Memory B cell (primary cell): ENCODE data around the gene ATP2C1.

Experiments used
- ATAC-seq: fragments of 150-1000 bp; cut with Tn5 transposase; 2 replicates; pipeline ENCODE4 v1.10.0; 2021; ENCODE audit warnings: low read depth, mild to moderate bottlenecking, moderate library complexity
- DNase-seq, 2 donors: peaks; one replicate each; pipeline ENCODE4 v3.0.0; 2022; ENCODE audit warnings: low spot score in 2 of 2
- H3K27ac Mint-ChIP-seq: one replicate; pipeline ENCODE4 v1.8.0; 2022; ENCODE audit warnings: mild to moderate bottlenecking, moderate library complexity, mixed read lengths
- H3K27me3 Mint-ChIP-seq: one replicate; pipeline ENCODE4 v1.8.0; 2022; ENCODE audit warnings: mixed read lengths
- H3K36me3 Mint-ChIP-seq: one replicate; pipeline ENCODE4 v1.8.0; 2022; ENCODE audit warnings: mild to moderate bottlenecking, mixed read lengths
- H3K4me1 Mint-ChIP-seq: one replicate; pipeline ENCODE4 v1.8.0; 2022; ENCODE audit warnings: mixed read lengths
- H3K4me3 Mint-ChIP-seq: one replicate; pipeline ENCODE4 v1.8.0; 2022; ENCODE audit warnings: mild to moderate bottlenecking, moderate library complexity, mixed read lengths
- H3K9me3 Mint-ChIP-seq: one replicate; pipeline ENCODE4 v1.8.0; 2022; ENCODE audit warnings: mixed read lengths

ATP2C1 gene

DNA sequence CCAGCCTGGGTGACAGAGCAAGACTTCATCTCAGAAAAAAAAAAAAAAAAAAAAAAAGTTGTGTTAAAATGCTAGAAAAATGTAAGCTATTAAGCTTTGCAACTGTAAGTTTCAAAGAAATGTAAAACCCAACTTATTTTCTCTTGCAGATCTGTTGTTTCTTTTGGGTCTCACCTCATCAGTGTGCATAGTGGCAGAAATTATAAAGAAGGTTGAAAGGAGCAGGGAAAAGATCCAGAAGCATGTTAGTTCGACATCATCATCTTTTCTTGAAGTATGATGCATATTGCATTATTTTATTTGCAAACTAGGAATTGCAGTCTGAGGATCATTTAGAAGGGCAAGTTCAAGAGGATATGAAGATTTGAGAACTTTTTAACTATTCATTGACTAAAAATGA lies 107.2 kb downstream of the ATP2C1 start:
- peaks cover 20% of the 10 kb centered on the region for H3K36me3 Mint-ChIP-seq

DNA sequence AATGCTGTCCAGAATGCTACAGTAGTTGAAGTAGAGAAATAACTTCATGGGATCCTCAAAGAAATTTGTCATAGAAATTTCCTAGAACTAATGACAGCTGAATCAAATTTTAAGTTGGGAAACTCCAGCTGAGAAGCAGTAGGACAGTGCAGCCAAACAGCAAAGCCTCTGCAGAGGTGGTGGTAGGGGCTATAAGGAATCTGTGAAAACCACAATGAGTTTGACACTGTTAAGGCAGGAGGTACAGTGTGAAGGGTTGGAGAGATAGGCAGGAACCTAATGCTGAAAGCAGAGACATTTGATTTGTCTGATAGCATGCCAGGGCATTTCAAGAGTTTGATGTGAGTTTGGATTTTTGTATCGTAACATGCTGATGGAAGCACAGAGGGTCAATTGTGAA lies 110.7 kb downstream of the ATP2C1 start:
- DNase-seq (no peak), ATAC-seq (no peak)
- peaks cover 22% of the 10 kb centered on the region for H3K36me3 Mint-ChIP-seq
- H3K9me3 Mint-ChIP-seq = no peaks in the 10 kb centered on the region
- no peaks in the 10 kb centered on the region for H3K4me1 Mint-ChIP-seq
- H3K4me3 Mint-ChIP-seq = no peak overlapping the region
- H3K27ac Mint-ChIP-seq = no peak overlapping the region
- no peaks in the 10 kb centered on the region for H3K27me3 Mint-ChIP-seq

More for the DNA sequence above, 107.2 kb downstream of the ATP2C1 start:
- Mint-ChIP-seq H3K4me1 (no peaks in the 10 kb centered on the region), H3K9me3 (no peaks in the 10 kb centered on the region), H3K27me3 (no peaks in the 10 kb centered on the region), H3K4me3 (no peak overlapping the region), H3K27ac (peak overlapping the region; percentile 14)
- DNase-seq (no peak), ATAC-seq (no peak)

DNA sequence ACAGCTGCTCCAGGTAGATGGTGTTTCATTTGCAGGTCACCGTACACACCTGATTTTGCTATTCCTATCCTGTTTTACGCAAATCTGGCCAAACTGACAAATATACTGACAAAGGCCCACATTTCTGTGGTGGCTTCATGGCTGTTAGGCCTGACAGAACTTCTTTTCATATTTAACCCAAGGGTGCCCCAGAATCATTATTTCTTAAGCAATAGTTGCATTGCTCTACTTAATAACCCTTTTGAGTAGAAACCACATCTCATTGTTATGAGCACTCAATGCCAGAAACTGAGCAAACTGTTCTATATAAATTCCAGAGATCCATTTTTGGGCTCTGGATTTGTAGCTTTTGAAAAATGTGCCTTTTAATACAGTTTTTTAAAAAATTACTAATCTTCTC lies 113.4 kb downstream of the ATP2C1 start:
- no peak for DNase-seq
- Mint-ChIP-seq H3K9me3 (no peaks in the 10 kb centered on the region), H3K4me3 (no peak overlapping the region), H3K36me3 (peaks cover 26% of the 10 kb centered on the region), H3K27ac (no peak overlapping the region), H3K4me1 (no peaks in the 10 kb centered on the region), H3K27me3 (no peaks in the 10 kb centered on the region)
- no peak for ATAC-seq

GRCh38 chr3:131007782-131008181 lies 113.9 kb downstream of the ATP2C1 start:
- Mint-ChIP-seq H3K27ac (no peak overlapping the region), H3K36me3 (peaks cover 24% of the 10 kb centered on the region), H3K9me3 (no peaks in the 10 kb centered on the region), H3K4me1 (no peaks in the 10 kb centered on the region), H3K27me3 (no peaks in the 10 kb centered on the region), H3K4me3 (no peak overlapping the region)
- ATAC-seq = no peak
- no peak for DNase-seq

GRCh38 chr3:131008326-131008725 lies 114.4 kb downstream of the ATP2C1 start:
- no peaks in the 10 kb centered on the region for H3K9me3 Mint-ChIP-seq
- no peaks in the 10 kb centered on the region for H3K27me3 Mint-ChIP-seq
- peak overlapping the region; percentile 70 for H3K27ac Mint-ChIP-seq
- no peak for ATAC-seq
- no peak for DNase-seq
- H3K4me1 Mint-ChIP-seq = no peaks in the 10 kb centered on the region
- H3K4me3 Mint-ChIP-seq = no peak overlapping the region
- peaks cover 25% of the 10 kb centered on the region for H3K36me3 Mint-ChIP-seq

- H3K27ac Mint-ChIP-seq = no peak overlapping the region
Observed at GRCh38 chr3:131009698-131010097, 115.8 kb downstream of the ATP2C1 start.

DNA sequence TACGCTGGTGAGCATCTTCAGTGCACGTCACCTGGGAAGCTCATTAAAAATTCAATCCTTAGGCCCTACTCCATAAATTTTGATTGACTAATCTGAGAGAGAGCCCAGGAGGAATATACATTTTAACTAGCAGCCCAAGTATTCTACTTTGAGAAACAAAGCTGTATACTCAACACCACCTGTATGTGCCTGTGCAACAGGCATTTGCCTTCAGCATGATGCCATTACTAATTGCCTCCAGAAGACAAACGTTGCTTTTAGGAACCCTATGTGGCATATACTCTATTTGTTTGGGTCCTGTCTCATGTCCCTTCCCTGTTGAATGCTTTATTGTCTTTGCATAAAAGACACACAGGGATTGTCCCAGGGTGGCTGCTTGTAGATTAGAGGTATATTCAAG lies 125.1 kb downstream of the ATP2C1 start:
- Mint-ChIP-seq H3K9me3 (no peaks in the 10 kb centered on the region), H3K36me3 (peaks cover 18% of the 10 kb centered on the region), H3K27ac (no peak overlapping the region), H3K4me1 (peaks cover 19% of the 10 kb centered on the region), H3K27me3 (no peaks in the 10 kb centered on the region), H3K4me3 (no peak overlapping the region)
- ATAC-seq = no peak
- DNase-seq = no peak

More at GRCh38 chr3:131009698-131010097, 115.8 kb downstream of the ATP2C1 start:
- Mint-ChIP-seq H3K4me3 (no peak overlapping the region), H3K4me1 (no peaks in the 10 kb centered on the region), H3K9me3 (no peaks in the 10 kb centered on the region), H3K36me3 (peaks cover 26% of the 10 kb centered on the region), H3K27me3 (no peaks in the 10 kb centered on the region)
- no peak for DNase-seq
- no peak for ATAC-seq

- peaks cover 27% of the 10 kb centered on the region for H3K4me1 Mint-ChIP-seq
- H3K9me3 Mint-ChIP-seq = no peaks in the 10 kb centered on the region
- H3K36me3 Mint-ChIP-seq = peaks cover 27% of the 10 kb centered on the region
- no peaks in the 10 kb centered on the region for H3K27me3 Mint-ChIP-seq
- ATAC-seq = peak; percentile 91
- no peak for DNase-seq
- peak overlapping the region; percentile 58 for H3K27ac Mint-ChIP-seq
- H3K4me3 Mint-ChIP-seq = no peak overlapping the region
Observed at GRCh38 chr3:131020122-131020693, 126.3 kb downstream of the ATP2C1 start.

DNA sequence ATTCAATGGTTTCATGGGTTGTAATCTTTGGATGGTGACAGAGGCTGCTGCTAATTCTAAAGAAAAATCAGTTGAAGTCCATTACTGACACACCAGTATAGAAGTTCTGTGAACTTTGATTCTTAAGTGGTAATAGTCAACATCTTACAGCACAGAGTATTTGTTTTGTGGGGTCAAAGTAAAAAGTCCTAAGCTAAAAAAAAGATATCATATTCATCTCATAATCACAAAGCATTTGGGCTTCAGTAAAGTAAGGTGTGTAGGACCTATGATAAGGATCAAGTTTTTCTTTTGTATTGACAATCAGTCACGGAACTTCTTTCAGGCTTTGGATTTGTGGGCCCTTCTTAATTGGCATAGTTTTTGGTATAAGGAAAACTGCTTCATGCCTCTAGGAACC lies 131.7 kb downstream of the ATP2C1 start:
- DNase-seq (no peak), ATAC-seq (no peak)
- H3K27me3 Mint-ChIP-seq = no peaks in the 10 kb centered on the region
- H3K4me3 Mint-ChIP-seq = peak overlapping the region; percentile 94
- peak overlapping the region; percentile 99 for H3K27ac Mint-ChIP-seq
- no peaks in the 10 kb centered on the region for H3K9me3 Mint-ChIP-seq
- peaks cover 36% of the 10 kb centered on the region for H3K4me1 Mint-ChIP-seq
- peaks cover 13% of the 10 kb centered on the region for H3K36me3 Mint-ChIP-seq

GRCh38 chr3:131026321-131027151 lies 132.7 kb downstream of the ATP2C1 start, which contains the start of the genes ASTE1 and NEK11:
Gene ASTE1 (minus strand): TSS chr3:131026825. CDS start chr3:131025306, 1,519 bp downstream.
Gene NEK11 (plus strand): TSS chr3:131026877. CDS start chr3:131029709, 2,832 bp downstream.
- H3K27ac Mint-ChIP-seq = peak within 1 kb of the TSS; percentile 99
- H3K4me3 Mint-ChIP-seq = peak within 1 kb of the TSS; percentile 94
- no peaks in the 10 kb centered on the region for H3K27me3 Mint-ChIP-seq
- H3K9me3 Mint-ChIP-seq = no peaks in the 10 kb centered on the region
- peaks cover 13% of the 10 kb centered on the region for H3K36me3 Mint-ChIP-seq
- ATAC-seq (peak; percentile 96), DNase-seq (peak; percentile 92 to 93)
- H3K4me1 Mint-ChIP-seq = peaks cover 27% of the 10 kb centered on the region

DNA sequence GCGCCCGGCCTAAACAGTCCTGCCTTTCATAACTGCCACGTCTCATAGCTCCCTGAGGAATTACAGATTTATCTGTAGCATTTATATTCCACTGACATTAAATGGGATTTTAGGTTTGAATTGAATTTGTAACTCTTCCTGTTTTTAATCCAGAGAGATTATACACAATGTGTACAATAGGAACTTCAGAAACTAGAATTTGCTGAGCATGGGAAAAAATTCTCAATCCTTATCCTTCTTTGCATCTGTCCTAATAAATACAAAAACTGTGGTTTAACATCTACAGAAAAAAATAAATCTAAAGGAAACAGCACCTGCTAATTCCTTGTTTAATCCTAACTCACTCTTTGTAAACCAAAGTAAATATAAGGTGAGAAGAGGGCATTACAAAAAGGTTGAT lies 135.0 kb downstream of the ATP2C1 start:
- H3K36me3 Mint-ChIP-seq = peaks cover 9% of the 10 kb centered on the region
- H3K27me3 Mint-ChIP-seq = no peaks in the 10 kb centered on the region
- H3K27ac Mint-ChIP-seq = peak overlapping the region; percentile 67
- no peaks in the 10 kb centered on the region for H3K9me3 Mint-ChIP-seq
- ATAC-seq (no peak), DNase-seq (no peak)
- H3K4me1 Mint-ChIP-seq = peaks cover 22% of the 10 kb centered on the region
- H3K4me3 Mint-ChIP-seq = no peak overlapping the region

DNA sequence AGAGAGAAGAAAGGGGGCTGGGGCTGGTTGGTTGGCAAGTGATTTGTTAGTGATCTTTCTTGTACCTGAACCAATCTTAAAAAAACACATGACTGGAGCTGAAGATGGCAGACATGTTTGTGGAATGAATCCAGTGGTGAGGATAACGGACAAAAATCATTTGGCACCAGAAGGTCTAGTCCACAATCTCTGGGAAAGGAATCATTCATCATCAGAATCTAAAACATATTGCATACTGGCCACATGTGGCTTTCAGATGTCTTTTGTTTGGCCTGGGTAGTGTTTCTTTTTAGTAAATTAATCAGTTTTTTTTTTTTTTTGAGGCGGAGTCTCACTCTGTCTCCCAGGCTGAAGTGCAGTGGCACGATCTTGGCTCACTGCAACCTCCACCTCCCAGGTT lies 137.8 kb downstream of the ATP2C1 start:
- Mint-ChIP-seq H3K27ac (no peak overlapping the region), H3K4me1 (peaks cover 9% of the 10 kb centered on the region), H3K9me3 (no peaks in the 10 kb centered on the region), H3K36me3 (no peaks in the 10 kb centered on the region), H3K27me3 (no peaks in the 10 kb centered on the region), H3K4me3 (no peak overlapping the region)
- no peak for ATAC-seq
- no peak for DNase-seq

DNA sequence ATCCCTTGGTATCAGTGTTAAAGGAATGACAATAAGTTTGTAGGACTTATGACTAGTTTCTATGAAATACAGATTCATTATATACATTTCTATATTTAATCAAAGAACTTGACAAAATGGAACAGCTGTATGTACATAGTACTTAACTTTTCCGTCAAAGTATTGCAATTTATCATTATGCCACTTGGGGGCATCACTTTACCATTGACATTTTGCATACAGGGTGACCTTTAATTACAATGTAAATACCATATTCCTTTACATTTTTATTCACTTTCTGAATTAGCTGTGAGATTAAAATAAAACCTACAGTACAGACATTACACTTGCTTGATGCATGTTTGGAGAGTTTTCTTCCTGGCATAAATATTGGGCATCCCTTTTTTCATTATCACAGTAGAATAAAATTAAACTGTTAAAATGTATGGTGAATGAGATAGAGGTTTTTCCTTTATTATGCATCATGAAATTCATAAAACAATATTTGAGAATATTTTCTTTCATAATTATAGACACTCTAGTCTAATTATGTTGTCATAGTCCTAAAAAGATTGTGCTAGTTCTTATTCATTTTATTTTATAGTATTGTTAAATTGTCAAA lies 139.7 kb downstream of the ATP2C1 start:
- no peaks in the 10 kb centered on the region for H3K4me1 Mint-ChIP-seq
- peak in 1 of 2 donors; percentile 37 for DNase-seq
- no peak overlapping the region for H3K27ac Mint-ChIP-seq
- ATAC-seq = peak; percentile 63
- no peaks in the 10 kb centered on the region for H3K9me3 Mint-ChIP-seq
- H3K4me3 Mint-ChIP-seq = no peak overlapping the region
- H3K36me3 Mint-ChIP-seq = peaks cover 1% of the 10 kb centered on the region
- no peaks in the 10 kb centered on the region for H3K27me3 Mint-ChIP-seq

DNA sequence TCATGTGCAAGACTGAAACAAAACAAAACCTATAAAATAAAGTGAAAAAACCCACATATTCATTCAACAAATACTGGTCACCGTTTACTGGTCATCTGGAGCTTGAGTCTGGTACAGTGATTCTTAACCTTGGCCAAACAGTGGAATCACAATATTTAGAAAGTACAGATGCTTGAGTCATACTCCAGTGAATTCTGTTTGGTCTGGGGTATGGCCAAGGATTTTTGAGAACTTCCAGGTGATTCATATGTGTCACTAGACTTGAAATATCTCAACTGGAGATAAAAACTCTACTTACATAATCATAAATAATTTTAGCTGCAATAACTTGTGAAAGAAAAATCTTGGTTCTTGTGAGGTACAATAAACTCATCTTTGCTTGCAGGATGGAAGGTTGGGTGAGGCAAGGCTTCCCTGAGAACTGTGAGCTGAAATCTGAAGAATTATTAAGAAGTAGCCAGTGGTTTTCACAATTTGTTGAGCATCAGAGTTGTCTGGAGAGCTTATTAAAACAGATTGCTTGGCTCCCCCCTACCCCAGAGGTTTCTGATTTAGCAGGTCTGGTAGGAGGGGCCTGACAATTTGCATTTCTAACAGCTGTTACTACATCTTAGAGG lies 142.4 kb downstream of the ATP2C1 start:
- Mint-ChIP-seq H3K27me3 (no peaks in the 10 kb centered on the region), H3K36me3 (peaks cover 1% of the 10 kb centered on the region), H3K27ac (no peak overlapping the region), H3K4me1 (no peaks in the 10 kb centered on the region), H3K4me3 (no peak overlapping the region), H3K9me3 (no peaks in the 10 kb centered on the region)
- no peak for ATAC-seq
- DNase-seq = no peak
